Coronary artery (tissue), 2 donors: ENCODE results near the gene DEPDC5.

Source experiments
- DNase-seq: peaks from one replicate; pipeline ENCODE4 v3.0.0-alpha.2; 2017; ENCODE audit warnings: low spot score
- H3K27ac ChIP-seq, 2 donors: fragments of 200-600 bp; sonication (generic); one replicate each; pipeline ENCODE4 v1.5.1; 2016 to 2019
- H3K4me3 ChIP-seq: fragments of 200-600 bp; sonication (generic); 2 replicates; pipeline ENCODE4 v1.5.1; 2016; ENCODE audit warnings: mild to moderate bottlenecking, moderate library complexity
- TF ChIP-seq, protein P1 (sequence below): fragments of 200-600 bp; sonication (generic); IDR thresholded peaks from one replicate; pipeline ENCODE4 v1.5.1; 2019; ENCODE audit warnings: antibody characterized with exemption

Gene DEPDC5

DNA sequence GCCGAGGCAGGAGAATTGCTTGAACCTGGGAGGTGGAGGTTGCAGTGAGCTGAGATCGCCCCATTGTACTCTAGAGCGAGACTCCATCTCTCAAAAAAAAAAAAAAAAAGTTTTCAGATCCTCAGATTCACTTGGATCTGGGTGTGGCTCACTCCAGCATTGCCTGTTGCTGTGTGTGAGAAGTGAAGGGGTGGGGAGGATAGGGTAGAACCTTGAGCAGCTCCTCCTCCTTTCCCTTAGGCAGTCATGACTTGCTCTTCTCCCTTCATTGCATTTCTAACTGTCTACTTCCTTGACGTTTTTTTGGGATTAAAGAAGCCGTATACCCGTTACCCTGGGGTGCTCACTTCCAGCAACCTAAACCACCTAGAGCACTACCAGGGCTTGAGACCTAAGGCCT, 127.4 kb downstream of the DEPDC5 start:
- Histone ChIP-seq H3K4me3 (no peak overlapping the region), H3K27ac (no peak overlapping the region)
- TF ChIP-seq, protein P1, sequence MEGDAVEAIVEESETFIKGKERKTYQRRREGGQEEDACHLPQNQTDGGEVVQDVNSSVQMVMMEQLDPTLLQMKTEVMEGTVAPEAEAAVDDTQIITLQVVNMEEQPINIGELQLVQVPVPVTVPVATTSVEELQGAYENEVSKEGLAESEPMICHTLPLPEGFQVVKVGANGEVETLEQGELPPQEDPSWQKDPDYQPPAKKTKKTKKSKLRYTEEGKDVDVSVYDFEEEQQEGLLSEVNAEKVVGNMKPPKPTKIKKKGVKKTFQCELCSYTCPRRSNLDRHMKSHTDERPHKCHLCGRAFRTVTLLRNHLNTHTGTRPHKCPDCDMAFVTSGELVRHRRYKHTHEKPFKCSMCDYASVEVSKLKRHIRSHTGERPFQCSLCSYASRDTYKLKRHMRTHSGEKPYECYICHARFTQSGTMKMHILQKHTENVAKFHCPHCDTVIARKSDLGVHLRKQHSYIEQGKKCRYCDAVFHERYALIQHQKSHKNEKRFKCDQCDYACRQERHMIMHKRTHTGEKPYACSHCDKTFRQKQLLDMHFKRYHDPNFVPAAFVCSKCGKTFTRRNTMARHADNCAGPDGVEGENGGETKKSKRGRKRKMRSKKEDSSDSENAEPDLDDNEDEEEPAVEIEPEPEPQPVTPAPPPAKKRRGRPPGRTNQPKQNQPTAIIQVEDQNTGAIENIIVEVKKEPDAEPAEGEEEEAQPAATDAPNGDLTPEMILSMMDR = no peak
- DNase-seq = no peak

DNA sequence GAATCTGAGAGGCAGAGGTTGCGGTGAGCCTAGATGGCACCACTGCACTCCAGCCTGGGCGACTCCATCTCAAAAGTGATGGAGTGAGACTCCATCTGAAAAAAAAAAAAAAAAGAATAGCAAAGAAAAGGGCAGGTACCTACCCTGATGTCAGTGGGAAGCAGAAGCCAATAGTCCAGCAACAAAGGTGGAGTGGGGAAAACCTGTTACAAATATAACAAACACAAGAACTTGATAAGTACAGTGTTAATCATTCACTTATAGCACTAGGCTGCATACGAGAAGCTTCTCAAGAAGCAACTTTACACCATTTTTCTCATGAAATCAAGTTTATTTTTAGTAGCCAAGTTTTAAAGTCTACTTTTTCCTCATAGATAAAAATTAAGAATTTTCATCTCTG, 128.0 kb downstream of the DEPDC5 start:
- no peak for DNase-seq
- no peak overlapping the region for H3K4me3 ChIP-seq
- TF ChIP-seq, protein P1 = no peak
- H3K27ac ChIP-seq = no peak overlapping the region

DNA sequence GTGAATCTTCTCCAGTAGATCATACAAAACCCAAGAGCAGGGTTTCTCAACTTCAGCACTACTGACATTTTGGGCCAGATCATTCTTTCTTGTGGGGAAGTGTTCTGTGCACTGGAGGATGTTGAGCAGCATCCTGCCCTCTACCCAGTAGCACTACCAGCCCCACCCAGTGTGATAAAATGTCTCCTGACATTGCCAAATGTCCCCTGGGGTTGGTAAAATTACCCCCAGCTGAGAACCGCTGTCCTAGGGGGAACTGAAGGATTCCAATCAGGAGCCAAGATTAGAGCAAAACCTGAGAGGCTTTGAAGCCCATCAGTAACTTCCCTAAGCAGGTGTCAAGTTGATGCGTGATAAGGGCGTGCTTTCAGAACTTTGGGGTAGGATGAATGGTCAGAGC, 129.2 kb downstream of the DEPDC5 start:
- Histone ChIP-seq H3K4me3 (no peak overlapping the region), H3K27ac (no peak overlapping the region)
- no peak for DNase-seq
- TF ChIP-seq, protein P1 = no peak

DNA sequence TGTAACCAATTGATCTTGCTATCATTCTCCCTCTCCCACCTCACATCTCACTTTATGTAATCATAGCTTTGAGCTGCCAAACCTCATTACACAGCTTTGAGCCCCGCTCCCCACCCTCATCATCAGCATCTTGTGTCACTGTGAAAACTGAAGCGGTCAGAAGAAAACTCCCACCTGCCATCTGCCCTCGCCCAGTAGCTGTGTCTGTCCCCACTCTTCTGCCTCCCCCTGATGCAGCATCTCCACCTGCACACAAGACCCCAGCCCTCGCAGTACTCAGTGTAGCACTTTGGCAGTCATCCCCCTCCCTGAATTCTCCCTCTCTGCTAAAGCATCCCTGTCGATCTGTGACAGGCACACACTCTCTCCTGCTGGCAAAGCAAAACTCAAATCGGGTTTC, 130.2 kb downstream of the DEPDC5 start:
- H3K4me3 ChIP-seq = no peak overlapping the region
- TF ChIP-seq, protein P1 = no peak
- H3K27ac ChIP-seq = no peak overlapping the region
- DNase-seq = no peak

DNA sequence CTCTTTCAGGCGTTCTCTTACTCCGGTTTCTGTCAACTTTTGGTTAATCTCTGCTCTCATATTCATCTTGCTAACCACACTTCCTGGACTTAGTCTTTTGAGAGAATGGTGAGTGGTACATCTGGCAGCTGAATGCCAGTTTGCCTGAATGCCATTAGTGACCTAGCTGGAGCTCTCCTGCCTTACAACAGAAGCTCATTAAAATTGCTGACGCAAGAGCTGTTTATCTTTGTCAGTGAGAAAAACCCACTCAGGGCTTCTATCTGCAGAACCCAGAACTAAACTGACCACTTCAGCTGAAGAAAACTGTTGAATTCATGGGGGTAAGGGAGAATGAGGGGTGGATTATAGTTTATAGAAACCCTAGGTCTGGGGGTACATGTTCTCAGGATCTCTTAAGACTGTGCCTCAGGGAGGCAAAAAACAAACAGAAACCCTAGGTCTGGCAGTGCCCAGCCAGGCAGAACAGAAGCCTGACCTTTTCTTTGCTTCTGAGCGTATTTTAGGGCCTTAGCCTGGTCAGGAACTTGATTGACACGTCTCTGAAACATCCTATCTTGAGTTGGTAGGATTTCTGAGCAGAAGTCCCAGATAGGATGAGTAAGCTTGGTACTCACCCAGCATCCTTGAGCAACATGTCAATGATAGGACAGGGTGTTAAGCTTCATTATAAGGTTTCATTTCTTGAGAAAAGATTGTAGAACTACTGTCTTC, 137.7 kb downstream of the DEPDC5 start:
- no peak for DNase-seq
- TF ChIP-seq, protein P1 = no peak
- H3K27ac ChIP-seq = no peak overlapping the region
- no peak overlapping the region for H3K4me3 ChIP-seq

DNA sequence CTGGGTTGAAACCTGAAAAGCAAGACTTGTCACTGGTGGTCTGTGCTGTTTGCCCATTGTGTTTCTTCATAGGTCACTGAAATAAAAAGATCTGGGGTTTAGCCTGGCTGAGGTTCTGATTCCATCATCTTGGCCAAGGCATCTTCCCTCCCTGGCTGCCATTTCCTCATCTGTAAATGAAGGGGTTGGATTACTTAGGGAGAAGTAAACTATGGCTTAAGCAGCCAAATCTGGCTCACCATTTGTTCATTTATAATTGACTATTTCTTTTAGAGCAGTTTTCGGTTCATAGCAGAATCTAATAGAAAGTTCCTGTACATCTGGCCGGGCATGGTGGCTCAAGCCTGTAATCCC, 138.2 kb downstream of the DEPDC5 start:
- H3K27ac ChIP-seq = no peak overlapping the region
- DNase-seq = no peak
- no peak overlapping the region for H3K4me3 ChIP-seq
- TF ChIP-seq, protein P1 = no peak

DNA sequence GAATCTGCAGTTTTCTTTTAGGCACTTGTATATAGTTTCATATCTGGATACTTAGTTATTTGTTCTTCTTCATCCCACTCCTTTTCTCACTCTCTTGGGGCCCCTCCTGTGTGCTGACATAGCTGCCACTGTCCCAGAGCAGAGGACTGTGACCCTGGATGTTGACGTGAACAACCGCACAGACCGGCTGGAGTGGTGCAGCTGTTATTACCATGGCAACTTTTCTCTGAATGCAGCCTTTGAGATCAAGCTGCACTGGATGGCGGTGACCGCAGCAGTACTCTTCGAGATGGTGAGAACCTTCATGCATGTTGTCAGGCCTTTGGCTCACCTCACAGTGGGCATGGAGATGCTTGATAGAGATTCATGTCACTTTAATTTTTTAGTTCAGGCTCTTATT, 139.6 kb downstream of the DEPDC5 start:
- TF ChIP-seq, protein P1 = no peak
- H3K4me3 ChIP-seq = no peak overlapping the region
- DNase-seq = no peak
- no peak overlapping the region for H3K27ac ChIP-seq
